CD4-positive, alpha-beta T cell treated with Interleukin-6 for 4 hours (primary cell): Measurements from ENCODE around the gene SLX4IP.
A peak's percentile ranks its signal among the peaks of the same experiment; 100 is the strongest.

Experiments
- DNase-seq: peaks from one replicate; pipeline ENCODE4 v3.0.0-alpha.2; 2020; ENCODE audit warnings: mixed read lengths

Gene SLX4IP

GRCh38 chr20:10670501-10671220 lies 235.6 kb downstream of the SLX4IP start:
- no peak for DNase-seq

GRCh38 chr20:10671221-10671918 lies 236.3 kb downstream of the SLX4IP start:
- DNase-seq, result peak; percentile 10

DNA sequence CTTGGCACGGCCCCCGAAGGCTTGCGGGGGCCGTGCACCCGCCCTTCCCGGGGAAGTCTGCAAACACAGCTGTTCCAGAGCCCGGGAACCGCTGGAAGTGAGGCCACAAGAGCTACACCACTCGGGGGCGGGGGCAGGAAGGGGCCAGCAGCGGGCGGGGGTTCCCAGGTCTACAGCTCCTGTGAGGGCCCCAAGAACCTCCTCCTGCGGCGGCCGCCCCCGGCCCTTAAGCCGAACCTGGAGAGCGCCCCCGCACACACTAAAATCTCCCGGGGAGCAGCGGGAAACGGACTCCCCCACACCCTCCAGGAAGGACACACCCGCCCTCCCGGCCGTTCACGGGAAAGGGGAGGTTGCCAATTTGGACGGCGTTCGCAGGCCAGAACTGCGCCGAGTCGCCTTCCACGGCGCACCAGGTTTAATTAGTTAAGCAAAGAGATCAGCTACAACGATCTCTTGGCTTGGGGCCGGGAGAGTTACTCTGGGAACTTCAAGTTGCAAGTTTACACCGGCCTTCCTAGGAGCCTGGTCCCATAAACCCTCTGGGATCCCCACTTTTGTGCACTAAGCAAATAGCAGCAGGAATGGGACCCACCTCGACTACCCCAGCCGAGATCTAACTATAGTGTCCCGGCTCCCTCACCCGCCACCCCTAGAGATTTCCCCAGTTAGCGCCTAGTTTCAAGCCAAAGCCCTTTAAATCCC lies 237.0 kb downstream of the SLX4IP start:
- no peak for DNase-seq

DNA sequence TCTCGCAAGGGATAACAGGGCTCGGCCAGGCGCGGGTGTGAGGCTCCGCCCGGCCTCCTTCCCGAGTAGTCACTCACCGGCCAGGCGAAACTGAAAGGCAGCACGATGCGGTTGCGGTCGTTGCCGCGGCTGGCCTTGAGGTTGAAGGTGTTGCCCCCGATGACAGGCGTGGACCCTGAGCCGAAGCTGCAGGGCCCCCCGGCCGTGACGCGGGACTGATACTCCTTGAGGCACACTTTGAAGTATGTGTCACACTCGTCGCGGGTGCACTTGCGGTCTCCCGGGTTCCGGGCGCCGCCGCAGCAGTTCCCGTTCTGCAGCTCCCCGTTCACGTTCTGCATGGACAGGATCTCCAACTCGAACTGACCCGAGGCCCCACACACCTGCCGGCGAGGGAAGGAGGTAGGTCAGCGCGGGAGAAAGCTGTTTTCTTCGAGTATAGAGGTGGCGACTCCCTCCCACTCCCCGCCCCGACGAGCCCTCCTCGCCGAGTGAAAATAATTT lies 237.6 kb downstream of the SLX4IP start:
- peak; percentile 4 for DNase-seq

GRCh38 chr20:10673176-10673841 lies 238.2 kb downstream of the SLX4IP start:
- no peak for DNase-seq

DNA sequence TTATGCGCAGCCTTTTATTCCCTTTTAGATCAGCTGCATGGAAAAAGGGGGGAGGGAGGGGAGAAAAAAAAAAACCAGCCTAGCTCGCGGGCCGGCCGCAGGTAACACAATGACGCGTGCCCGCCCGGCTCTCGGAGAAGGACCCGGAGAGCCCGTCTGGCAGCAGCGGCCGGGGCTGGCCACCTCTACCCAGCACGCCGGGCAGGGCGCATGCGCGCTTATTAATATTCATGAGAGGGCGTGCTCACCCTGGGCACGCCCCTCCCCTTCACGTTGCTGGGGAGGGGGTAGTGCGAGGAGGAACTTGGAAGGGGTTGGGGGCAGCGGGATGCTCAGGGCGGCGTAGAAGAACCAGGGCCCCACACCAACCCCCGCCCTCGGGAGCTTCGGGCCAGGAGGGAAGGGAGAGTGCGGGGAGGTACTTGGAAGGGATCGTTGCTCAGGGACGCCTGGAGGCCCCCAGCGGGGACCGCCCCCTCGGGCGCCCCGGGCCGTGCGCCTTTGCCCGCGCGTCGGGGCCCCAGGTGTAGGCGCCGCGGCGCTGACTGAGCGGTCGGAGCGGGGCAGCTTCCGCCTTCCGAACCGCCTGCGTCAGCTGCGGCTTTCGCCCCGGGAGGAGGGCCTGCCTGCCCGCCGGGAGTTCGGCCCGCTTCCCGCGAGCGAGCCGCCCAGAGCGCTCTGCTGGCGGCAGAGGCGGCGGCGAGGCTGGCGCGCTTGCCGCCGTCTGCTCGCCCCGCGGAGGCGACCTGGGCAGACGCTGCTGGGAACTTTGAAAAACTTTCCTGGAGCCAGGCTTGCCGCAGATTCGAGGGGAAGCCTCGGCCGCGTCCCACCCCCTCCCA lies 239.0 kb downstream of the SLX4IP start, which contains the start of gene JAG1:
TSS of gene JAG1 (minus strand) at position 158 of the 842 bp plus-strand sequence. CDS start 469 bp downstream, outside the sequence.
- DNase-seq, result peak; percentile 31

- peak; percentile 14 for DNase-seq
Measured at GRCh38 chr20:10674684-10675449, 239.8 kb downstream of the SLX4IP start.

GRCh38 chr20:10675450-10675848 lies 240.3 kb downstream of the SLX4IP start:
- DNase-seq, result no peak

- no peak for DNase-seq
Measured at GRCh38 chr20:10676518-10676917, 241.4 kb downstream of the SLX4IP start.
